Activated gamma-delta T cell treated with anti-CD3 and anti-CD28 coated beads, Interleukin-2, amount 50 U/mL, for 16 hours (primary cell): ENCODE measurements around the gene CD101.

ENCODE experiments used
- DNase-seq: peaks from one replicate; pipeline ENCODE4 v3.0.0-alpha.2; 2020; ENCODE audit warnings: low read depth

Gene CD101

GRCh38 chr1:116984406-116985160, 17.0 kb upstream of the CD101 start:
- no peak for DNase-seq

- no peak for DNase-seq
These were observed 14.9 kb upstream of the CD101 start for GRCh38 chr1:116986421-116987255.

- DNase-seq: peak; percentile 39
These were observed 14.4 kb upstream of the CD101 start for GRCh38 chr1:116987256-116987555.

- DNase-seq: no peak
These were observed 13.3 kb upstream of the CD101 start for GRCh38 chr1:116988248-116988647.

- no peak for DNase-seq
These were observed 12.7 kb upstream of the CD101 start for GRCh38 chr1:116988908-116989307.

- no peak for DNase-seq
These were observed 11.7 kb upstream of the CD101 start for GRCh38 chr1:116989835-116990234.

- DNase-seq: no peak
These were observed 10.9 kb upstream of the CD101 start for GRCh38 chr1:116990612-116991151.

- DNase-seq: no peak
These were observed 10.3 kb upstream of the CD101 start for GRCh38 chr1:116991171-116991845.

GRCh38 chr1:116991918-116992317, 9.6 kb upstream of the CD101 start:
- no peak for DNase-seq

GRCh38 chr1:116993286-116993685, 8.3 kb upstream of the CD101 start:
- no peak for DNase-seq

- no peak for DNase-seq
These were observed 7.1 kb upstream of the CD101 start for GRCh38 chr1:116994411-116994810.

GRCh38 chr1:116997066-116997465, 4.5 kb upstream of the CD101 start:
- DNase-seq: no peak

- DNase-seq: no peak
These were observed 3.9 kb upstream of the CD101 start for GRCh38 chr1:116997636-116998035.

- DNase-seq: no peak
These were observed 2.0 kb upstream of the CD101 start for GRCh38 chr1:116999596-116999995.

- no peak for DNase-seq
These were observed 1.4 kb upstream of the CD101 start for GRCh38 chr1:117000142-117000541.

- DNase-seq: no peak
These were observed 1.8 kb downstream of the CD101 start for GRCh38 chr1:117003223-117003875.

GRCh38 chr1:117007719-117008013, 6.1 kb downstream of the CD101 start:
- no peak for DNase-seq

GRCh38 chr1:117008656-117009055, 7.1 kb downstream of the CD101 start:
- DNase-seq: no peak

GRCh38 chr1:117009132-117009531, 7.6 kb downstream of the CD101 start:
- no peak for DNase-seq

- DNase-seq: no peak
These were observed 8.9 kb downstream of the CD101 start for GRCh38 chr1:117010310-117010969.

GRCh38 chr1:117011334-117011733, 9.8 kb downstream of the CD101 start:
- no peak for DNase-seq

GRCh38 chr1:117013309-117013858, 11.8 kb downstream of the CD101 start:
- DNase-seq: no peak
